ENCODE results near the gene AP1M1. TPM values are rescaled to one million over a fixed set of nuclear protein-coding genes. Genes with fewer than 3 reads are reported as not detected.

The AP1M1 gene
- total RNA-seq, 1 experiment from 2014 or later: 98.0 TPM

DNA sequence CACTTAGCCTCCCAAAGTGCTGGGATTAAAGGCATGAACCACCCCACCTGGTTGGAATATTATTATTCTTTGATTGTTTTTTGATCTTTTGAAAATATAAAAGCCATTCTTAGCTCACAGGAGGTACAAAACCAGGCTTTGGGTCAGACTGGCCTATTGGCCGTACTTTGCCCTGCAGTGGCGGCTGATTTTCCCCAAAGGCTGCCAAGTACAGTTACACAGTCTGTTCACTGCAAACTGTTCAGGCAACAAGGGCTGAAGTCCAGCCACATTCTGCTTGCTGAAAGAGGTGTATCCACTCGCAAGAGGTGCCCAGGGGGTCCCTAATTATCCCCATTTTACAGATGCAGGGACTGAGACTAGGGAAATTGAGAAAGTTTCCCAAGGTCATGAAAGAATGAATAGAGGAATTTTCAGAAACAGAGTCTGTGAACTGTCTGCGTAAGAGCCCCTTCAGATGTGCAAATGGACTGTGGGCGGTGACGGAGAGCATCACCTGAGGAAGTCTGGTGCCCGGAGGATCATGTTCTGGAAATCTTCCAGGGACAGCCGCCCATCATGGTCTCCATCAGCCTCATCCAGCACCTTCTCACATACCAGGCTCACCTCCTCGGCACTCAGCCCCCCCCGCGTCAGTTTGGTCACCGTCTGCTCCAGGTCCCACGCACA, 33.4 kb upstream of the AP1M1 start:
- H3K9me3 Mint-ChIP-seq (ENCODE audit: unreplicated experiment): no peaks in the 10 kb centered on the region
- H3K9me3 ChIP-seq: no peaks in the 10 kb centered on the region
- BruUV-seq (replicated peaks): no TSS peak
- POLR2A ChIA-PET: no interaction called here
- H3K4me3 ChIP-seq (ENCODE audit: low read depth, low read length): no peak overlapping the region
- no peak overlapping the region for H3K27ac Mint-ChIP-seq (ENCODE audit: unreplicated experiment)
- H3K27me3 ChIP-seq (replicated peaks; ENCODE audit: control insufficient read depth, insufficient read depth, low read length): no peaks in the 10 kb centered on the region
- TF ChIP-seq CTCF (IDR thresholded peaks at IDR 0.05; ENCODE audit: insufficient read depth in 1 of 2, low read depth in 1 of 2, low read length in 1 of 2, severe bottlenecking in 1 of 2, unreplicated experiment in 1 of 2): no peak
- no peaks in the 10 kb centered on the region for H3K27me3 Mint-ChIP-seq (ENCODE audit: insufficient read depth, unreplicated experiment)
- H3K36me3 ChIP-seq (ENCODE audit: control insufficient read depth, insufficient read depth, low read length): no peaks in the 10 kb centered on the region
- H3K4me3 Mint-ChIP-seq (ENCODE audit: unreplicated experiment): no peak overlapping the region
- no peak for DNase-seq
- intact Hi-C loops (cut with micrococcal nuclease; ENCODE audit: unreplicated experiment): no loop called here
- H3K4me1 ChIP-seq: peaks cover 5% of the 10 kb centered on the region; the same call in 1 of the 2 replicates
- H3K36me3 Mint-ChIP-seq (ENCODE audit: insufficient read depth, unreplicated experiment): no peaks in the 10 kb centered on the region
- CTCF ChIA-PET: interaction anchor here (0.7 kb wide), 1 partner anchor 25 kb away, joined by 4 read pairs; no protein-coding TSS in a partner anchor
- H3K4me1 Mint-ChIP-seq (ENCODE audit: low read depth, unreplicated experiment): no peaks in the 10 kb centered on the region

DNA sequence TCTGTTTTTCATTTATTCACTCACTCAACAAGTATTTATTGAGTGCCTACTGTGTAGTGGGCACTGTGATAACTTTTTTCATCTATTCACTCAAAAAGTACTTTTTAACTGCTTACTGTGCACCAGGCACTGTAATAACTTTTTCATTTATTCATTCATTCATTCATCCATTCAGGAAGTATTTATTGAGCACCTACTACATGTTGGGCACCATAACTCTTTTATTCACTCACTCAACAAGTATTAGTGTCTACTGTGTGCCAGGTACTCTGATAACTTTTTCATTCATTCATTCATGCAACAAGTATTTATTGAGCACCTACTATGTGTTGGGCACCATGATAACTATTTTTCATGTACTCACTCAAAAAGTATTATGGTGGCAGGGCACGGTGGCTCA, 31.3 kb upstream of the AP1M1 start:
- no TSS peak for BruUV-seq (replicated peaks)
- no peaks in the 10 kb centered on the region for H3K4me1 Mint-ChIP-seq (ENCODE audit: low read depth, unreplicated experiment)
- H3K36me3 ChIP-seq (ENCODE audit: control insufficient read depth, insufficient read depth, low read length): no peaks in the 10 kb centered on the region
- no peak overlapping the region for H3K27ac Mint-ChIP-seq (ENCODE audit: unreplicated experiment)
- no peak overlapping the region for H3K4me3 ChIP-seq (ENCODE audit: low read depth, low read length)
- POLR2A ChIA-PET: no interaction called here
- no peaks in the 10 kb centered on the region for H3K9me3 ChIP-seq
- H3K27me3 Mint-ChIP-seq (ENCODE audit: insufficient read depth, unreplicated experiment): no peaks in the 10 kb centered on the region
- no peaks in the 10 kb centered on the region for H3K9me3 Mint-ChIP-seq (ENCODE audit: unreplicated experiment)
- H3K4me3 Mint-ChIP-seq (ENCODE audit: unreplicated experiment): no peak overlapping the region
- no peak for DNase-seq
- no peaks in the 10 kb centered on the region for H3K36me3 Mint-ChIP-seq (ENCODE audit: insufficient read depth, unreplicated experiment)
- H3K27me3 ChIP-seq (replicated peaks; ENCODE audit: control insufficient read depth, insufficient read depth, low read length): no peaks in the 10 kb centered on the region
- H3K4me1 ChIP-seq: no peaks in the 10 kb centered on the region
- CTCF ChIA-PET: no interaction called here
- no peak for TF ChIP-seq CTCF (IDR thresholded peaks at IDR 0.05; ENCODE audit: insufficient read depth in 1 of 2, low read depth in 1 of 2, low read length in 1 of 2, severe bottlenecking in 1 of 2, unreplicated experiment in 1 of 2)
- intact Hi-C loops (cut with micrococcal nuclease; ENCODE audit: unreplicated experiment): no loop called here

DNA sequence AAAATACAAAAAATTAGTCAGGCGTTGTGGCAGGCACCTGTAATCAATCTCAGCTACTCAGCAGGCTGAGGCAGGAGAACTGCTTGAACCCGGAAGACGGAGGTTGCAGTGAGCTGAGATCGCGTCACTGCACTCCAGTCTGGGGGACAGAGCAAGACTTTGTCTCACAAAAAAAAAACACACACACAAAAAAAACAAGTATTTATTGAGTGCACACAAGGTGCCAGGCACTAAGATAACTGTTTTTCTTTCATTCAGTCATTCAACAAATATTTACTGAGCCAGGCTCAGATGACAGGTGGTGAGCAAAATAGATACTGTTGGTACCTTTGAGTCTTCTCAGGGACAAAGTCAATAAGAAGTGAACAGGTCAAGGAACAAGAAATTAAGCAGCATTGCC, 30.7 kb upstream of the AP1M1 start:
- intact Hi-C loops (cut with micrococcal nuclease; ENCODE audit: unreplicated experiment): no loop called here
- Mint-ChIP-seq H3K36me3 (ENCODE audit: insufficient read depth, unreplicated experiment) (no peaks in the 10 kb centered on the region), H3K27me3 (ENCODE audit: insufficient read depth, unreplicated experiment) (no peaks in the 10 kb centered on the region), H3K9me3 (ENCODE audit: unreplicated experiment) (no peaks in the 10 kb centered on the region), H3K4me3 (ENCODE audit: unreplicated experiment) (no peak overlapping the region), H3K27ac (ENCODE audit: unreplicated experiment) (no peak overlapping the region), H3K4me1 (ENCODE audit: low read depth, unreplicated experiment) (no peaks in the 10 kb centered on the region)
- BruUV-seq (replicated peaks): no TSS peak
- Histone ChIP-seq H3K4me1 (peaks cover 5% of the 10 kb centered on the region), H3K4me3 (ENCODE audit: low read depth, low read length) (no peak overlapping the region), H3K9me3 (no peaks in the 10 kb centered on the region), H3K36me3 (ENCODE audit: control insufficient read depth, insufficient read depth, low read length) (no peaks in the 10 kb centered on the region), H3K27me3 (replicated peaks; ENCODE audit: control insufficient read depth, insufficient read depth, low read length) (no peaks in the 10 kb centered on the region)
- ChIA-PET POLR2A (no interaction called here), CTCF (no interaction called here)
- DNase-seq: no peak
- TF ChIP-seq CTCF (IDR thresholded peaks at IDR 0.05; ENCODE audit: insufficient read depth in 1 of 2, low read depth in 1 of 2, low read length in 1 of 2, severe bottlenecking in 1 of 2, unreplicated experiment in 1 of 2): no peak
